Psoas muscle (tissue), 8 donors: ENCODE results near the gene TYROBP. TPM values are rescaled to one million over a fixed set of nuclear protein-coding genes. Genes with fewer than 3 reads are reported as not detected.

Source experiments
- ATAC-seq, 4 donors: fragments of 200-7000 bp; cut with Tn5 transposase; one replicate each; pipeline ENCODE4 v1.9.1; 2020; ENCODE audit warnings: moderate library complexity in 3 of 4, mild to moderate bottlenecking in 2 of 4
- DNase-seq, 2 donors: peaks; one replicate each; pipeline ENCODE4 v3.0.0-alpha.2; 2020
- H3K27ac ChIP-seq: fragments of 200-600 bp; one replicate; pipeline ENCODE4 v1.8.0; 2022
- H3K27me3 ChIP-seq, 3 donors: fragments of 200-600 bp in 1 of 3; one replicate each; pipeline versions ENCODE4 v1.6.1 to v1.8.0; 2013 to 2022; ENCODE audit warnings: low read length in 2 of 3, mild to moderate bottlenecking in 2 of 3, moderate library complexity in 1 of 3; ENCODE audit not compliant: insufficient read depth in 3 of 3
- H3K36me3 ChIP-seq, 2 donors: fragments of 200-600 bp in 1 of 2; one replicate each; pipeline versions ENCODE4 v1.6.1 to v1.8.0; 2013 to 2022; ENCODE audit warnings: low read depth in 1 of 2, mild to moderate bottlenecking in 1 of 2, moderate library complexity in 1 of 2; ENCODE audit not compliant: insufficient read depth in 1 of 2
- H3K4me1 ChIP-seq: fragments of 200-600 bp; one replicate; pipeline ENCODE4 v1.8.0; 2022
- H3K4me3 ChIP-seq: fragments of 200-600 bp; one replicate; pipeline ENCODE4 v1.8.0; 2022; ENCODE audit warnings: mild to moderate bottlenecking
- H3K9me3 ChIP-seq: fragments of 200-600 bp; one replicate; pipeline ENCODE4 v1.8.0; 2022
- WGBS, 3 donors: extraction: QIAGEN DNeasy Blood & Tissue Kit; methylation state at CpG; one replicate each; pipeline versions ENCODE4 v1.1.6 to v1.1.7; 2013; 5-methylcytosine and 5-hydroxymethylcytosine counted together
- intact Hi-C, 2 donors: fragments of 100-400 bp; cut with DNase I; formaldehyde crosslinking; loops; one replicate each; pipeline versions ENCODE4 v1.11.0 to v1.14.2; 2022
- polyA plus RNA-seq, 3 donors: library from polyadenylated mRNA; stranded (reverse); fragments of 200-250 nt; gene quantifications; one replicate each; pipeline ENCODE4 v1.2.3, GENCODE V29; 2013
- total RNA-seq, 4 donors: library from RNA; stranded (reverse); fragmentation: NEBNext Ultra II Directional in 2 of 4; extraction: Animal tissue kit (Norgen Biotek cat#: 25700) in 2 of 4; gene quantifications; one replicate each; pipeline versions ENCODE4 v1.2.1 to v1.2.4, GENCODE V29; 2021 to 2023
- TF ChIP-seq, protein P1 (sequence below): fragments of 200-600 bp; IDR thresholded peaks from one replicate; pipeline ENCODE4 v1.8.0; 2022; ENCODE audit warnings: antibody characterized with exemption
- donor health status: healthy with polysubstance abuse.
- donor health status: DM: no; HTN: no; CAD: no; lungs with moderate emphysema.
- donor health status: Bipolar disorder and iron deficiency.
- donor health status: healthy.
- donor health status: DM: yes; HTN: yes; CAD: no.
- donor health status: DM: no; HTN: no; CAD: no.
- donor health status: DM: no; HTN: no; CAD: no.
- donor health status: DM: yes; HTN: yes; CAD: no.

Gene TYROBP
- total and polyA plus RNA-seq, 7 donors = 7.8 to 22.1 (median 11.9) TPM

DNA sequence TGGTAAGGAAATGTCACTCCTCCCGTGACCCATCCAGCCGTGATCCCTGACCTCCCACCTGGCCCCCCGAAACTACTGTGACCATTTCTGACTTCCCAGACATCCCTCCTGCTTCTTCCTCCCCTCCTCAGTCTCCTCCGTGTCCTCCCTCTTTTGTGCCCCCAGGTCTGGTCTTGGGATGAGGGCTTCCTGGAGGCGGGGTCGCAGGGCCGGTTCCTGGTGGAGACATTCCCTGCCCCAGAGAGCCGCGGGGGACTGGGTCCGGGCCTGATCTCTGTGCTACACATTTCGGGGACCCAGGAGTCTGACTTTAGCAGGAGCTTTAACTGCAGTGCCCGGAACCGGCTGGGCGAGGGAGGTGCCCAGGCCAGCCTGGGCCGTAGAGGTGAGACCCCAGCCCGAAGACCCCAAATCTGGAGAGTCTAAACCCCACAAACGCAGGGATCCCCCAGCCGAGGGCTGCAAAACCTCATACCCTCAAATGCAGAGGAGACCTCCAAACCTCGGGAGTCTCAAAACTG, 46.4 kb downstream of the TYROBP start:
- no peaks in the 10 kb centered on the region for H3K36me3 ChIP-seq
- no peaks in the 10 kb centered on the region for H3K4me1 ChIP-seq
- DNase-seq (no peak), ATAC-seq (no peak)
- TF ChIP-seq, protein P1, sequence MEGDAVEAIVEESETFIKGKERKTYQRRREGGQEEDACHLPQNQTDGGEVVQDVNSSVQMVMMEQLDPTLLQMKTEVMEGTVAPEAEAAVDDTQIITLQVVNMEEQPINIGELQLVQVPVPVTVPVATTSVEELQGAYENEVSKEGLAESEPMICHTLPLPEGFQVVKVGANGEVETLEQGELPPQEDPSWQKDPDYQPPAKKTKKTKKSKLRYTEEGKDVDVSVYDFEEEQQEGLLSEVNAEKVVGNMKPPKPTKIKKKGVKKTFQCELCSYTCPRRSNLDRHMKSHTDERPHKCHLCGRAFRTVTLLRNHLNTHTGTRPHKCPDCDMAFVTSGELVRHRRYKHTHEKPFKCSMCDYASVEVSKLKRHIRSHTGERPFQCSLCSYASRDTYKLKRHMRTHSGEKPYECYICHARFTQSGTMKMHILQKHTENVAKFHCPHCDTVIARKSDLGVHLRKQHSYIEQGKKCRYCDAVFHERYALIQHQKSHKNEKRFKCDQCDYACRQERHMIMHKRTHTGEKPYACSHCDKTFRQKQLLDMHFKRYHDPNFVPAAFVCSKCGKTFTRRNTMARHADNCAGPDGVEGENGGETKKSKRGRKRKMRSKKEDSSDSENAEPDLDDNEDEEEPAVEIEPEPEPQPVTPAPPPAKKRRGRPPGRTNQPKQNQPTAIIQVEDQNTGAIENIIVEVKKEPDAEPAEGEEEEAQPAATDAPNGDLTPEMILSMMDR = no peak
- no peak overlapping the region for H3K27ac ChIP-seq
- H3K4me3 ChIP-seq = no peak overlapping the region
- H3K9me3 ChIP-seq = no peaks in the 10 kb centered on the region
- intact Hi-C loops = no loop called here
- WGBS, 3 donors = 54 to 58% (median 57%) methylated on average over 19 of the region's 19 CpGs
- peaks cover 0 to 79% (median 35%) of the 10 kb centered on the region in 3 donors for H3K27me3 ChIP-seq

DNA sequence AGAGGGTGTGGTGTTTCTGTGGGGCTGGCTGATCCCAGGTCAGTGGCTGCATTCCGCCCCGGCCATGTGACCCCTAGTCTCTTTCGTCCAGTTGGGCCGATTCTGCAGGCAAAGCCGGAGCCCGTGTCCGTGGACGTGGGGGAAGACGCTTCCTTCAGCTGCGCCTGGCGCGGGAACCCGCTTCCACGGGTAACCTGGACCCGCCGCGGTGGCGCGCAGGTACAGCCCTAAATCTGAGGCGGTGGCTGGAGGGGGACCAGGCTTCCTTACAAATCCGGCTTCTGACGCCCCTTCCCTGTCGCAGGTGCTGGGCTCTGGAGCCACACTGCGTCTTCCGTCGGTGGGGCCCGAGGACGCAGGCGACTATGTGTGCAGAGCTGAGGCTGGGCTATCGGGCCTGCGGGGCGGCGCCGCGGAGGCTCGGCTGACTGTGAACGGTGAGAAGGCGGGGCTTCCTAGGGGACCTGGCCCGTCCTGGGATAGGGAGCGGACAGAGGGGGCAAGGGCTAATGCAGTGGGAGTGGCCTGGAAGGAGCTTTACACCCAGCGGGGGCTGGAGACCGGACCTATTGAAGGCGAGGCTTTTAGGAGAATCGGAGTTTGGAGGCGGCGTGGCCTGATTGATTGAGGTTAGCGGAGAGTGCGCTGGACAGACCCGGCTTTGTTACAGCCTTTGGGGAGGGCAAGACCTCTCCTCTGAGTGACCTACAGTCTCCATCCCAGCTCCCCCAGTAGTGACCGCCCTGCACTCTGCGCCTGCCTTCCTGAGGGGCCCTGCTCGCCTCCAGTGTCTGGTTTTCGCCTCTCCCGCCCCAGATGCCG, 47.1 kb downstream of the TYROBP start:
- Histone ChIP-seq H3K27me3 (peaks cover 0 to 79% (median 34%) of the 10 kb centered on the region in 3 donors), H3K36me3 (no peaks in the 10 kb centered on the region), H3K4me3 (no peak overlapping the region), H3K27ac (no peak overlapping the region), H3K9me3 (no peaks in the 10 kb centered on the region), H3K4me1 (no peaks in the 10 kb centered on the region)
- ATAC-seq (no peak), DNase-seq (no peak)
- intact Hi-C loops = no loop called here
- TF ChIP-seq, protein P1 = no peak
- 18 to 35% (median 30%) methylated on average over 49 to 55 of the region's 55 CpGs for WGBS, 3 donors

DNA sequence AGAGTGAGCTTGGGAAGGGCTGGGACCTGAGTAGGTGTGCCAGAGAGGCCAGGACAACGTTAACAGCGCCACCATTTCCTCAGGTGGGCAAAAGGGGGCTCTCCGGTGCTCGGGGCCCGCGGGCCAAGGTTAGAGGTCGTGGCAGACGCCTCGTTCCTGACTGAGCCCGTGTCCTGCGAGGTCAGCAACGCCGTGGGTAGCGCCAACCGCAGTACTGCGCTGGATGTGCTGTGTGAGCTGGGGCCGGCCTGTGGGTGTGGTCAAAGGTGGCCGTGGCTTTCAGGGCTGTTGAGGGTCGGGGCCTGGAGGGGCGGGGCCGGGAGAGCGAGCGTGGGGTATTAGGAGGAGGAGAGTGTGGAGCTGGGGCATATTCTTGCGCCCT, 47.7 kb downstream of the TYROBP start:
- intact Hi-C loops = no loop called here
- TF ChIP-seq, protein P1 = no peak
- H3K27ac ChIP-seq = no peak overlapping the region
- DNase-seq (no peak), ATAC-seq (no peak)
- peaks cover 0 to 77% (median 36%) of the 10 kb centered on the region in 3 donors for H3K27me3 ChIP-seq
- H3K4me1 ChIP-seq = no peaks in the 10 kb centered on the region
- WGBS, 3 donors = 22 to 29% (median 26%) methylated on average over 23 to 24 of the region's 24 CpGs
- no peak overlapping the region for H3K4me3 ChIP-seq
- H3K36me3 ChIP-seq = no peaks in the 10 kb centered on the region
- no peaks in the 10 kb centered on the region for H3K9me3 ChIP-seq

DNA sequence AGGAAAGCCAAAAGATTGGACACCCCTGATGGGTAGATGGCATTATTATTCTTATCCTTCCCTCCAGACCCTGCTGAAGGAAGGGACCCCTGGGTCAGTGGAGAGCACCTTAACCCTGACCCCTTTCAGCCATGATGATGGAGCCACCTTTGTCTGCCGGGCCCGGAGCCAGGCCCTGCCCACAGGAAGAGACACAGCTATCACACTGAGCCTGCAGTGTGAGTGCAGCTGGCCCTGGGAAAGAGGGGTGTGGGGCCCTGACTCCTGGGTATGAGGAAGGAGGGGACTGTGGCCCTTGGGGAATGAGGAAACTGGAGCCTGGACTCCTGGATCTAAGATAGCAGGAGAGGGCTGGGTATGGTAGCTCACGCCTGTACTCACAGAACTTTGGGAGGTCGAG, 48.7 kb downstream of the TYROBP start:
- DNase-seq = no peak
- H3K9me3 ChIP-seq = no peaks in the 10 kb centered on the region
- no peak for ATAC-seq
- H3K4me3 ChIP-seq = no peak overlapping the region
- no peak overlapping the region for H3K27ac ChIP-seq
- H3K36me3 ChIP-seq = no peaks in the 10 kb centered on the region
- intact Hi-C loops = no loop called here
- peaks cover 0 to 82% (median 36%) of the 10 kb centered on the region in 3 donors for H3K27me3 ChIP-seq
- 70 to 76% (median 73%) methylated on average over 4 of the region's 4 CpGs for WGBS, 3 donors
- no peaks in the 10 kb centered on the region for H3K4me1 ChIP-seq
- TF ChIP-seq, protein P1 = no peak
